HG02798 (cell line): ENCODE measurements around the gene ME1.
"Not testable (repeated sequence)": the region's sequence is repeated elsewhere in the genome, so short reads cannot be mapped to it uniquely, and the experiment has no call there.

Experiments used
- ATAC-seq: cut with Tn5 transposase; IDR thresholded peaks from one replicate; pipeline ENCODE4 v1.9.1; 2021; ENCODE audit warnings: mild to moderate bottlenecking; ENCODE audit not compliant: unreplicated experiment, poor library complexity

ME1 gene

DNA sequence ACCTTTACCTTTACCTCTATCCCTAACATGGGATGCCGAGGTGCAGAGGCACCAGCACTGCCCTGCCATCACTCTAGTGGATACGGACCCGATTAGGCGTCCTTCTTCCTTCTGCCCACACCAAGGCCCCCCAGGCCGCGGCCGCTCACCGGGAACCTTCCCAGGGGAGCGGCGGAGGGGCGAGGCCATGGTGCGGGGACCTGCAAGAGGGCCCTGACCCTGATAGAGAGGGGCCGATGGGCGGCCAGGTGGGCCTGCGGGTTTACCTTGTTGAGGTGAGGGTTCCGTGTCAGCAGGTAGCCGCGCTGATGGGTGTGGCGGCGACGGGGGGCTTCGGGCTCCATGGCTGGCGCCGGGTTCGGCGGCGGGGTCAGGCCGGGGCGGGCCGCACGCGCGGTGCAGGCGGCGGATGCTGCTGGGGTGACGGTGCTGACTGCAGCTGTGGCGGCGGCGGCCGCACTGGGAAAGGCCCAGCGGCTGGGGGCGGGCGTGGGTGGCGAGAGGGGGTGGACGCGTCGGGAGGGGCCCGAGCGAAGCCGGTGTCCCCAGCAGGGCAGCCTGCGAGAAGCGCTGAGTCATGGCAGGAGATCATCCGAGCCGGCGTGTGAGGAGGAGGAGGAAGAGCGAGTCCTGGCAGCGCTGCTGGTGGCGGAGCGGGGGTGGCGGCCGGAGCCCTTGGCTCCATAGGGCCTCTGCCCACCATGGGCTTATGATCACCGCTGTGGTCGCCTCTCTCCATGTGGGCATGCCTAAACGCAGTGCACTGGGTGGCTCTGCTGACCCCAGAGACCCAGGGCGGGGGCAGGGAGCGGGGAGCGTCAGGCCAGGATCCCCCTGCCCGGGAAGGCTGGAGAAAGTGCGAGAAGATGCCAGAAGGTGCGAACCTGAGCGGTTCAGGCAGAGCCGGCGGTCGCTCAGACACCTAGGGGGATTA, at the start of gene ME1:
Gene ME1, minus strand, starts transcription at position 441 of the 934 bp plus-strand sequence. Its CDS starts 97 bp downstream, at position 344.
- peak; percentile 81 for ATAC-seq

DNA sequence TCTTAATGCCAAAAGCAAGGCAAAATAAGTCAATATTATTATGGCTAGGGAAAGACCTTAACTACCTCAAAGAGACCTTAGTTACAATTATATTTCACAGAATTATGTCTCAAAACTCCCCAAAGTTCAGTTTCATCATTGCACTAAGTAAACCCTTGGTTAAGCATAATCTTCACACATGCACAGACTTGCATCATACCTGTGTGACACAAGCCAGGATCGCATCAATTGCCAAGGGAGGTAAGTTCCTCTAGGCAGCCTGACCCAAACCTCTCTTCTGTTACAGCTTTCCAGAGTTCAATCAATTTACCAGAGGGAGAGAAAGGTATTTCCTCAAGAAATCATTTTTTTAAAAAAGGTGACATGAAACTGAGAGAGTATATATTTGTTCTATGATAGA, 49.6 kb upstream of the ME1 start:
- no peak for ATAC-seq

DNA sequence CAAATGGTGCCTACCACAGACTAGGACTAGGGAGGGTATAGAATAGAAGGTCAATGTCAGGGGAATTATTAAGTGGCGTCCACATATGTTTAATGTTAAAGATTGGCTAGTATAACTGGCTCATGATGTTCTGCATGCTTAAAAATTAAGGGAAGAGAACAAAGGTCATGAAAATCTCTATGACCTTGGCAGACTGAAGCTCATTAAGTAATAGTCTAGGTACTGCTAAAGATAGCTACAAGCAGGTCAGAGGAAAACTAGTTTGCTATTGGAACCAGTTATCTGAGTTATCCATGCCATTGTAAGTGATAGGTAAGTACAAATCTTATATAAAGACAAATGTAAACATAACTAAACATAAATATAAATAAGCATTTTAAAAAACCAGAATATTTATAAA, 48.5 kb upstream of the ME1 start:
- ATAC-seq = no peak

DNA sequence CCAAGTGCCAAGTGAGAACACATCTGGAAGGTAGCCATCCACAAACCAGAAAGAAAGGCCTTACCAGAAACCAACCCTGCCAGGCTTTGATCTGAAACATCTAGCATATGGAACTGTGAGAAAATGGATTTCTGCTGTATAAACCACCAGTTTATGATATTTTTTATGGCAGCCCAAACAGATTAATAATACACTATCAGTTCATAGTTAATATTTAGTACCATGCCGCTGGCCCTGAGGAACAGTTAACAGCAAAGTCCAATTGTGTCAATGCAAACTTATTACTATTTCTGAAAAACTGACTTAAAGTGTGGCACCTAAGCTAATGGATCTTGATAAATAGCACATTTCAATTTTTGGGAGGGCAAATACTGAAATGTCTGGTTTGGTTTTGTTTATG, 46.1 kb upstream of the ME1 start:
- ATAC-seq = no peak

DNA sequence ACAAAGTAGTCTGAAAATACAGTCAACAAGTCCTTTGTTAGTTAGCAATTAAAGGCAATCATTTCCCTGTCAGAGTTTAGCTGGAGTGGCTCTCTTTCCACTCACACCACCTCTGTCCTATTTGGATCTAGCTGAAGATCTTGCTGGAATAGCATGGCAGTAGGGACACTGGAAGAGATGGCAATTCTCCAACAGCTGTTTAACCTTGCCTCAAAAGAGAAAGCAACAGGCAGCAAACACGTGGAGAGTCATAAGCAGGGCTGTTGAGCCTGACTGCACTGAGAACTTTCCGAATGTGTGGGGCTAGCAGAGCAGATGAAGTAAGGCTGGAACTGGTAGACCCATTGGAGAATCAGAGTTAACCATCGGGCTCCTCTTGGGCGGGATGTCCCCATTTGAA, 43.5 kb upstream of the ME1 start:
- ATAC-seq = no peak

DNA sequence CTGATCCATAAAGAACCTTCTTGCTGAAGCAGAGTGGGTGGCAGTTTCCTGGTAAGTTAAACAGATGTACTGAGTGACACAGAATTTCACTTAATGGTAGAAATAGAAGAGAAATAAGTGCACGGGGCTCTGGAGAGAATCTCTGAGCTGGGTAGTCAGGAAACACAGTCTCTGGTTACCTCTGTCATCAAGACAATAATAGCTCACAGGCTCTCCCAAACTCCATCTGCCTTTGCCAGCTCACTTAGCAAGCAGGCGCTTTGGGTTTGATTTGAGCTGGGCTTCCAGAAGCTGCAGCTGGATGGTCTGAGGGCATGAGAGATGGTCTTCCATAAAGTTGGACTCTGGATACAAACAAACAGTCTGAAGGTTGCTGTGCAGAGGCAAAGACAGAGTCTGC, 41.9 kb upstream of the ME1 start:
- no peak for ATAC-seq

DNA sequence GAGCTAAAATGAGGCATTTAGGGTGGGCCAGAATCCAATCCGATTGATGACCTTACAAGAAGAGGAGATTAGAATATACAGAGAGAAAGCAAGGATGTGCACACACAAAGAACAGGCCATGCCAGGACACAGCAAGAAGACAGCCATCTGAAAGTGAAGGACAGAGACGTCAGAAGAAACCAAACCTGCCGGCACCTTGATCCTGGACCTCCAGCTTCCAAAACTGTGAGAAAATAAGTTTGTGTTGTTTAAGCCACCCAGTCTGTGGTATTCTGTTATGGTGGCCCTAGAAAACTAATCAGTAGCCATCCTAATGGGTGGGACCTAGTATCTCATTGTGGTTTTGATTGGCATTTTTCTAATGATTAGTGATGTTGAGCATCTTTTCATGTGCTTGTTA, 39.7 kb upstream of the ME1 start:
- no peak for ATAC-seq

DNA sequence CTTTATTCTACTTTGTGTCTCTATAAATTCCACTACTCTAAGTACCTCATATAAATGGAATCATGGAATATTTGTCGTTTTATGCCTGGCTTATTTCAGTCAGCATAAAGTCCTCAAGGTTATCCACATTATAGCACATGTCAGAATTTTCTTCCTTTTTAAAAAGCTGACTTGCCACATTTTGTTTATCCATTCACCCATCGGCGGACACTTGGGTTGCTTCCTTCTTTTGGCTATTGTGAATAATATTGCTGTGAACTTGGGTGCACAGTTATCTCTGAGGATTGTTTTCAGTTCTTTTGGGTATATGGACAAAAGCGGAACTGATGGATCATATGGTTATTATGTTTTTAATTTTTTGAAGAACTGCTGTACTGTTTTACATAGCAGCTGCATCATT, 39.1 kb upstream of the ME1 start:
- no peak for ATAC-seq

DNA sequence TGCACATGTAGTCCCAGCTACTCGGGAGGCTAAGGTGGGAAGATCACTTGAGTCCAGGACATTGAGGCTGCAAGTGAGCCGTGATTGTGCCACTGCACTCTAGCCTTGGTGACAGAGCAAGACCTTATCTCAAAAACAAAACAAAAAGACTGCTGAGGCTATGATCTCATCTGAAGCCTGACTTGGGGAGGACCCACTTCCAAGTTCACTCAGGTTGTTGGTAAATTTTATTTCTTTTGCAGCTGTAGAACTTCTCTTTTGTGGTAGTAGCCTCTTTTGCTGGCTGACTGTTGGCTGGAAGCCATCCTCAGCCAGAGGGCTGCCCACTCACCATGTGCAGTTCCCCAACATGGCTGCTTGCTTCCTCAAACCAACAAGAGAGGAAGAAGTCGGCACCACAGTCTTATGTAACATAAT, 36.8 kb upstream of the ME1 start:
- no peak for ATAC-seq

DNA sequence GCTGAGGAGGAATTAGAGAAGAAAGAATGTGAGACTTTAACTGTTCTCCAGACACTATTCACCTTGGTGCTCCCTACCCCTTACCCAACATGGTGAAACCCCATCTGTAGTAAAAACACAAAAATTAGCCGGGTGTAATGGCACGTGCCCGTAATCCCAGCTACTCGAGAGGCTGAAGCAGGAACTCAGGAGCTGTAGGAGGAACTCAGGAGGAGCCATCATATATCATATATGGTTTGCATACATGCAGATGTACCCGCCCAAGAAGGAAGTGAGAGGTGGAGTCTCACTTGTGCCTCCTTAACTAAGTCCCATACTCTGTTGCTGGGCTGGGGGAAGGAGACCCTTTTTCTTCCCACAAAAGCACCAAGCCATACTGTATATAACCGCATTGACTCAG, 35.5 kb upstream of the ME1 start:
- no peak for ATAC-seq

DNA sequence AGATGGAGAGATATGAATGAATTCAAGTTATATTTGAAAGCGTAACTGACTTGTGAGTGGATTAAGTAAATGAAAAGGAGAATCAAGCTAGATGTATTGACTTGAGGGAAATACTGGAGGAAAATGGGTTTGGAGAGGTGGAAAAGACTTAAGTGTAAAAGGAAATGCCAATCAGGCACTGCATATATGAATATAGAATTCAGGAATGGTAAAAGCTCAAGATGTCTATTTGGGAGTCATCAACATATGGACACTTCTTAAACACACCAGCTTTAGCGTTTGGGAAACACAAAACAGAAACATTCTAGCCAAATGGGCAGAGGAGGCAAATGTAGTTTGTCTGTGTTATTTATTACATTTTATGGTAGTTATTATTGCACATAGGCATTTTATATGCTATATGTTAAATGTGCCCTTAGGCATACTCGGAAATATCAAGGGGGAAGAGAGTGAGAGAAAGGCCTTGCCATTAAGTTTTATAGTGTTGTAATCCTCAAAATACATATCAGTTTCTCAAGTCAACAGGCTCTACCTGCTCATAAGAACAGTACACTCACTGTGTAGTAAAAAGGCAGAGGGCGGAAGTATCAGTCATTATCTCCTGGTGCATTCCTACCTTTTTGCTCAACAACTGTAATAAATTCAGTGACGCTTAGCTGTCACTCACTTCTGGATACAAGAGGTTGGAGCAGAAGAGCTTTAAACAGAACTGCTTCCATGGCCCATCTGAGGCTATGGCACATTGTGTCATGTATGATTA, 33.7 kb upstream of the ME1 start:
- ATAC-seq = no peak

DNA sequence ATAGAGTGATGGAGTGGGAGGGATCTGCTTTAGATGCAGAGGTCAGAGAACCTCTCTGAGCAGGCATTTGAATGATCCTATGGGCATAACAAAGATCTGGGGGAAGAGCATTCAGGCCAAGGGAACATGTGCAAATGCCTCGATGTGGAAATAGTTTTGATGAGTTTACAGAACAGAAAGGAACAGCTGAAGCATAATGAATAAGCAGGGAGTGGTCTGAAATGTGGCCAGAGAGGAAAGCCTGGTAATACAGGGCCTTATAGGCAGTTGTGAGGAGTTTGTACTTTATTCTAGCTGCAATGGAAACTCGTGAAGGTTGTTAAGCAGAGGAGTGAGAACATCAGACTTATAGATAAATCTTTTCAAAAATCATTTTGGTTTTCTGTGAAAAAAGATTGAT, 33.0 kb upstream of the ME1 start:
- no peak for ATAC-seq

DNA sequence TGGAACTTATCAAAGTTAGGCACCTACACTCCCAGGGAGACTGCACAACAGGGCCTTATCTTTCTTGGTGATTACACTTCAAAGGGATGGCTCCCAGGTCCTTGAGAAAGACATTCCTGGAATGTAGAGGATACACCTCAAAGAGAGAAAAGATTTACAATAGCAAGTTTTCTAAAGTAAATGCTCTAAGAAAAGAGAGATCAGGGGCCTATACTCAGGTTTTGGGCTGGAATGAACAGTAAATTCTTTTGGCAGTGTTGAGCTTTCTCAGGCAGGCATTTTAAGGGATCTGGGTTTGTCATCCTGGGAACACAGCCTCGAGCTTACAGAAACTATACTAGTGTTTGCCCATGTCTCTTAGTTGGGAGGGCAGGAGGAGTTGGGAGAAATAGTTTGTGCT, 31.7 kb upstream of the ME1 start:
- ATAC-seq = no peak

DNA sequence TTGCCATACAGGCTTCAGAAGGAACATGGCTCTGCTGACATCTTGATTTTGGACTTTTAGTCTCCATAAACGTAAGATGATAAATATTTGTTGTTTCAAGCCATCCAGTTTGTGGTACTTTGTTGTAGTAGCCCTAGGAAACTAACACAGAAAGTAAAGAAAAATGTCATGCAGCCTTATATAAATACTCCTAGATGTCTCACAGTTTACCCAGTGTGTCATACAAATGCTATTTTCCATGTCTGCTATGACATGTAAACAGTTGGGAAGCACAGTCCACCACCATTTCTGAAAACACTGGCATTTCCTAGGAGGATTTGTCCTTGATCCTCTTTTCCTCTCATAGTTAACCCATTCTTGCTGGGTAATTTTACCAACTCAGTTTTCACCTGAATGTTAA, 30.6 kb upstream of the ME1 start:
- ATAC-seq = no peak

DNA sequence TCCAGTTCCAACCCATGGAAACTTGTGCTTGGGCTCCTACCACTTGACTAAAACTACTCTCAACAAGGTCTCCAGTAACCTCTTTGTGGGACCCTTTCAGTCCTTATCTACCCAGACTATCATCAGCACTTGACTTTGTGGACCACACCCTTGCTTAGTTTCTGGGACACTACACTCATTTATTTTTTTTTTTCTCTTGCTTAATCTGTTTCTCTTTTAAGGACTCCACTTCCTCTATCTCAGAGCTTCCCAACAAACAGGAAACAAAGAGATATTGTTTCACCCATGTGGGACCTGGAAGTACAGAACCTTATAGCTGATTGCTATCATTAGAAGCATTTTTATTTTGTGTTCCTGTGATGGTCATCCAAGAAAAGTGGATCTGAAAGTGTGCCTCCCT, 28.8 kb upstream of the ME1 start:
- no peak for ATAC-seq

DNA sequence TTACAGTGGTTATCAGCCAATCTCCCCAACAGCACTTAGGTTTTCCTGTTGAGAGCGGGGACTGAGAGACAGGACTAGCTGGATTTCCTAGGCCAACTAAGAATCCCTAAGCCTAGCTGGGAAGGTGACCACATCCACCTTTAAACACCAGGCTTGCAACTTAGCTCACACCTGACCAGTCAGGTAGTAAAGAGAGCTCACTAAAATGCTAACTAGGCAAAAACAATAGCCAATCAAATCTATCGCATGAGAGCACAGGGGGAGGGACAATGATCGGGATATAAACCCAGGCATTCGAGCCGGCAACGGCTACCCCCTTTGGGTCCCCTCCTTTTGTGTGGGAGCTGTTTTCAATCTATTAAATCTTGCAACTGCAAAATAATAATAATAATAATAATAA, 19.2 kb upstream of the ME1 start:
- ATAC-seq = not testable (repeated sequence)

DNA sequence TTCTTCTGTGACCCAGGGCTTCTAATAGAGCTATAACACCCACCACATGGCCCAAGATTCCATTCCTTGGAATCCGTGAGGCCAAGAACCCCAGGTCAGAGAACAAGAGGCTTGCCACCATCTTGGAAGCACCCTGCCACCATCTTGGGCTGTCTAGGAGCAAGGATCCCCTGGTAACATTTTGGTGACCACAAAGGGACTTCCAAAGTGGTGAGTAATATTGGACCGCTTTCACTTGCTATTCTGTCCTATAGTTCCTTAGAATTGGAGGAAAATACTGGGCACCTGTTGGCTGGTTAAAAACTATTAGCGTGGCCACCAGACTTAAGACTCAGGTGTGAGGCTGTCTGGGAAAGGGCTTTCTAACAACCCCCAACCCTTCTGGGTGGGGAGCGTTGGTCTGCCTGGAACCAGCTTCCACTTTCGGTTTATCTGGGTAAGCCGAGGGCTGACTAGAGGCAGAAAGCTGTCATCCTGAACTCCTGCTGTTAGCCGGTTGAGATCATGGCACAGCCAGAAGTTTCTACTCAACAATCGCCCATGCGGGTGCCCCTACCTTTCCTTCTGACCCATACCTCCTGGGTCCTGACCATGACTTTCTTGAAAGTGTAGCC, 13.3 kb upstream of the ME1 start:
- ATAC-seq = not testable (repeated sequence)

DNA sequence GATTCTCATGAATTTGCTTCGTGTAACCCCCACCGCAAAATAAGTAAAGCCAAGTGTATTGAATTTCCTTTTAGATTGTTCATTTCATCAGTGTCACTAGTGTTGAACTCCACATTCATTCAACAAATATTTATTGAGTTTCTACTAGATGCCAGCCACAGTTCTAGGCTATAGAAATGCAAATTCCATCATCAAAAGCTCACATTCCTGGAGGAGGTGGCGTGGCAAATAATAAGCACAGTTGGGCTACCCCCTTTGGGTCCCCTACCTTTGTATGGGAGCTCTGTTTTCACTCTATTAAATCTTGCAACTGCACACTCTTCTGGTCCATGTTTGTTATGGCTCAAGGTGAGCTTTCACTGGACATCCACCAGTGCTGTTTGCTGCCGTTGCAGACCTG, 12.7 kb upstream of the ME1 start:
- ATAC-seq = no peak

DNA sequence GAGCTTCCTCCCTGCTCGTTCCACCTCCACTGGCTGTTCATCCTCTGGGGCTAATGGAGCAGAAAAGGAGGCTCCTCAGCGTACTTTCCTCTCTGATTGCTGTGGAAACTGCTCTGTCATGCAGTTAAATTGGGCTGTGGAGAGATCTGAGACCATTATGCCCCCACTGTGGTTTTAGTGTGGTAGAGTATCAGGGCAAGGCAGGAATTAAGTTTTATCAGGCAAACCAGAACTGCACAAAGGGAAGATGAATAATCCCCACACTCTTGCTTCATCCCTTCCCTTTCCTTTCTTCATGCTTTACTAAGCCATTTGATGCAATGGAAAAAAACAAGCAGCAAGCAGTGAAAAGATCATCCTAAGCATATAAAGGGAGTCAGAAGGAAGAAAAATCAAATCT, 11.9 kb upstream of the ME1 start:
- no peak for ATAC-seq

DNA sequence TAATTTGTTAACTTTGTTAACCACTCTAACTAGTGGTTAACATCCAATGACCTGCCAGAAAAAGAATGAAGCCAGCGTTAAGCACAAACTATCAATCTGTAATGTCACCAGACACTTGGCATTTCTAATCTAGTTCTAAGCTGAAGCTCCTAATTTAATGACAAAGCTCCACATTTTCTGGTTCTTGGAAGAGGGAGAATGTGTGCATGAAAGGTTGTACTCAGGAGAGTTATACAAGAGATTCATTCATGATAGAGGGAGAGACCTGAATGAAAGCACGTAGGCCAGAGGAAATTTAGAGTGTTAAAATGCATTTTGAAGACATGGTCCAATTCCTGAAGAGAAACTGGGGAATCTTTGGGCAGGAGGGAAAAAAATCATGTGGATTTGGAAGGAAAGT, 8.3 kb upstream of the ME1 start:
- ATAC-seq = no peak

DNA sequence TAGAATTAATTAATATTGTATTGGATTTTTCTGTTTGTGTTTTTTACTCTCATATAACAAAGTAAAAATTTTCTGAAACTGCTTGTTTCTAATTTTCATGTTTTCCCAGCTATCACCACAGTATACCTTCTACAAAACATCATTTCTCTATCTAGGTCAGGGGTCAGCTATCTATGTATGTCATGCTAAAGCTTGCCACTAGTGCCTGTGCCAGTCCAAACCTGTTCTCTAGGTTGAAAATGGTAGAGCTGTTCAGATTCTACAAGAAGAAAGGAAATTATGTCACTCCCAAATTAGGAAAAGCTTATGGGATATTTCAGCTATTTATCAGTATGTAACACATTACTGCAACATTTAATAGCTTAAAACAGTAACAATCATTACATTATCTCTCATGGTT, 5.8 kb upstream of the ME1 start:
- no peak for ATAC-seq
